ENCODE measurements around the gene IFNA6. TPM values are rescaled to one million over a fixed set of nuclear protein-coding genes. Genes with fewer than 3 reads are reported as not detected.
A peak's percentile ranks its signal among the peaks of the same experiment; 100 is the strongest.

Gene IFNA6
- total RNA-seq (not detected), polyA plus RNA-seq (not detected)

GRCh38 chr9:21350787-21351186 lies at the start of gene IFNA6:
TSS of gene IFNA6 (minus strand) at chr9:21350887. CDS start at chr9:21350887, 0 bp downstream.
- Mint-ChIP-seq H3K27ac (no peak within 1 kb of the TSS), H3K4me3 (no peak within 1 kb of the TSS), H3K27me3 (peaks cover 6 to 15% of the 10 kb centered on the region in 2 donors), H3K9me3 (peaks cover 0 to 9% (median 6%) of the 10 kb centered on the region in 8 donors), H3K4me1 (no peaks in the 10 kb centered on the region), H3K36me3 (peaks cover 0 to 4% of the 10 kb centered on the region in 2 donors)
- H3K4me1 ChIP-seq (ENCODE audit: insufficient read depth, low read length) = no peaks in the 10 kb centered on the region
- H3K4me3 ChIP-seq (ENCODE audit: low read length in 2 of 2) = no peak within 1 kb of the TSS
- no peaks in the 10 kb centered on the region for H3K9me3 ChIP-seq (ENCODE audit: control insufficient read depth in 1 of 2, low read length in 2 of 2)
- H3K36me3 ChIP-seq (ENCODE audit: insufficient read depth, low read length) = no peaks in the 10 kb centered on the region
- H3K27me3 ChIP-seq (ENCODE audit: insufficient read depth, low read length) = peaks cover 3% of the 10 kb centered on the region
- intact Hi-C loops (cut with micrococcal nuclease) = no loop called here
- H3K27ac ChIP-seq (ENCODE audit: low read depth, low read length) = no peak within 1 kb of the TSS
- ChIA-PET POLR2A (ENCODE audit: partially characterized antibody) (no interaction called here), CTCF (ENCODE audit: partially characterized antibody) (no interaction called here)
- no peak for DNase-seq

DNA sequence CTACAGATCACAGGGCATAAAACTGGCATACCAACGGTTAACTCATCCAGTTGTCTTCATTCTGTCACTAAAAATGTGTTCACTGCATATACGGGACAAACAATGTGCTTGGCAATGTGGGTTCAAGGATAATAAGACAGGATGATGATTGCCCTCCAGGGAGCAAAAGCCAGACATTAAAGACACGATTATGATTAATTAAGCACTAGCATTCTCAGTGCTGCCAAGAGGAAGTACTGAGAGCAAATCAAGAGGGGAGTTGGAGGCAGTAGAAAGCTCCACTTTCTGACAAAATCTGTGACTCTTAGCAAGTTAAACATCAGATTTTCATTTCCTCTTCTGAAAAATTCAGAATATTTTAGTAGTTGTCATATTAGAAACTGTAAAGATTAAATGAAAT lies 49.3 kb upstream of the IFNA6 start:
- Mint-ChIP-seq H3K36me3 (no peaks in the 10 kb centered on the region), H3K27me3 (peaks cover 47 to 50% of the 10 kb centered on the region in 2 donors), H3K27ac (no peak overlapping the region), H3K4me3 (no peak overlapping the region), H3K4me1 (peaks cover 10 to 22% (median 16%) of the 10 kb centered on the region in 4 donors), H3K9me3 (no peaks in the 10 kb centered on the region)
- no peaks in the 10 kb centered on the region for H3K9me3 ChIP-seq (ENCODE audit: control insufficient read depth in 1 of 2, low read length in 2 of 2)
- H3K27ac ChIP-seq (ENCODE audit: low read depth, low read length) = no peak overlapping the region
- CTCF ChIA-PET (ENCODE audit: partially characterized antibody) = interaction anchor here (0.7 to 2.6 kb wide), 3 partner anchors 71 to 774 kb away, joined by 3 to 18 read pairs (median 3); no protein-coding TSS in a partner anchor
- no peak overlapping the region for H3K4me3 ChIP-seq (ENCODE audit: low read length in 2 of 2)
- H3K27me3 ChIP-seq (ENCODE audit: insufficient read depth, low read length) = peaks cover 15% of the 10 kb centered on the region
- DNase-seq = no peak
- H3K4me1 ChIP-seq (ENCODE audit: insufficient read depth, low read length) = peaks cover 13% of the 10 kb centered on the region
- intact Hi-C loops (cut with micrococcal nuclease) = loop anchor here (5.0 kb wide), 2 partner anchors 163 to 203 kb away; no protein-coding TSS in a partner anchor
- no peaks in the 10 kb centered on the region for H3K36me3 ChIP-seq (ENCODE audit: insufficient read depth, low read length)
- POLR2A ChIA-PET (ENCODE audit: partially characterized antibody) = no interaction called here

GRCh38 chr9:21398955-21399489 lies 48.3 kb upstream of the IFNA6 start:
- no peaks in the 10 kb centered on the region for H3K9me3 Mint-ChIP-seq
- Histone ChIP-seq H3K4me3 (ENCODE audit: low read length in 2 of 2) (no peak overlapping the region), H3K4me1 (ENCODE audit: insufficient read depth, low read length) (peaks cover 13% of the 10 kb centered on the region), H3K36me3 (ENCODE audit: insufficient read depth, low read length) (no peaks in the 10 kb centered on the region), H3K27me3 (ENCODE audit: insufficient read depth, low read length) (peaks cover 15% of the 10 kb centered on the region), H3K9me3 (ENCODE audit: control insufficient read depth in 1 of 2, low read length in 2 of 2) (no peaks in the 10 kb centered on the region), H3K27ac (ENCODE audit: low read depth, low read length) (no peak overlapping the region)
- POLR2A ChIA-PET (ENCODE audit: partially characterized antibody) = no interaction called here
- CTCF ChIA-PET (ENCODE audit: partially characterized antibody) = interaction anchor here (0.7 to 2.6 kb wide), 13 partner anchors 9 to 775 kb away, joined by 3 to 30 read pairs (median 5); partner anchors contain the start of gene IFNA2
- no peak overlapping the region for H3K27ac Mint-ChIP-seq
- no peaks in the 10 kb centered on the region for H3K36me3 Mint-ChIP-seq
- intact Hi-C loops (cut with micrococcal nuclease) = loop anchor here (5.0 kb wide), 2 partner anchors 162 to 202 kb away; no protein-coding TSS in a partner anchor
- no peak for DNase-seq
- H3K4me3 Mint-ChIP-seq = no peak overlapping the region
- peaks cover 10 to 22% (median 16%) of the 10 kb centered on the region in 4 donors for H3K4me1 Mint-ChIP-seq
- peaks cover 46 to 48% of the 10 kb centered on the region in 2 donors for H3K27me3 Mint-ChIP-seq

DNA sequence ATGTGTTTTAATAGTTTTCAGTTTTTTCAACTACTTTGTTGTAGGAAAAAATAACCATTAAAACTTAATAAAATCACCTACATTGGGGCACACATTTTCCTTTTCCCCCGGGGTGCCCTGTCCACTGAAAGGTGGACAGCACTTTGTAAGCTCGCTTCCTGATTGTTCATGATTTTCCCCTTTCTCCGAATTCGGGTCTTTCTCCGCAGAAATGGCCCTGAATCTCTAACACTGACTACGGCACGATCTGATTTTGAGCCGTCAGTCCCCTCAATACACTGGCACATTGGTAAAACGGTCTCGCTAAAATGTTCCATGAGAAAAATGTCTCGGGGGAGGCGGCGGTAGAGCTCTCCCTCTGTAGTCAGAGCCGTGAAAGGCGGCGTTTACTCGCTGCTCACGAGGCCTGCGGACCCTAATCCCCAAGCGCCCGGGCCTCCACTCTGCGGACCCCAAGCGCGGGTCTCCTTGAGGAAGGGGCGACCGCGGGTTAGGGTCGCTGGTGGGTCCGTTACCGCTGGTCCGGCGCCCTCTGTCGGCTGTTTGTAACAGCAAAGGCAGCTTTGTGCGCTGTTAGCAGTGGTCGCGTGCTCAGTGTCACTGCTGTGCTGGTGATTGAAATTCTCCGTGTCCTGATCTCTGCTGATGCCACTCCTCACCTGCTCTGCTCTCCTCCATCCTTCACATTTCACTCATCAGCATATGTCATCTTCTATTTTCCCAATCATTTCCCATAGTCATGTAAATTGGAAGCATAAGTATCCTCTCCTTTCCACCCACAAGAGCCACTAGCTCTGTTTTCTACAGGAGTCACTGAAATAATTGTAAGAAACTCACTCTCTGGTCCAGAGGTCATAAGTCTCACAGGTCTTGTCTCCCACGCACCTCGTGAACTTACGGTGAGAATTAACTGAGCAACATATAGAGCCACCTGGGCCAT lies 45.4 kb upstream of the IFNA6 start:
- Histone ChIP-seq H3K4me1 (ENCODE audit: insufficient read depth, low read length) (peaks cover 4% of the 10 kb centered on the region), H3K27me3 (ENCODE audit: insufficient read depth, low read length) (peaks cover 14% of the 10 kb centered on the region), H3K4me3 (ENCODE audit: low read length in 2 of 2) (peak overlapping the region; percentile 19 to 41), H3K36me3 (ENCODE audit: insufficient read depth, low read length) (no peaks in the 10 kb centered on the region), H3K27ac (ENCODE audit: low read depth, low read length) (no peak overlapping the region), H3K9me3 (ENCODE audit: control insufficient read depth in 1 of 2, low read length in 2 of 2) (no peaks in the 10 kb centered on the region)
- H3K27ac Mint-ChIP-seq = peak overlapping the region in 2 of 7 donors; percentile 4 to 36
- H3K4me3 Mint-ChIP-seq = peak overlapping the region; percentile 61 to 88 (median 78)
- no peaks in the 10 kb centered on the region for H3K9me3 Mint-ChIP-seq
- ChIA-PET POLR2A (ENCODE audit: partially characterized antibody) (interaction anchor here (0.7 to 4.0 kb wide), 7 partner anchors 61 to 161 kb away, joined by 3 to 18 read pairs (median 7); partner anchors contain the start of gene KLHL9), CTCF (ENCODE audit: partially characterized antibody) (interaction anchor here (0.6 to 6.8 kb wide), 42 partner anchors 8 to 333 kb away, joined by 3 to 227 read pairs (median 5); partner anchors contain the start of genes IFNA2, IFNA5, IFNA8 and KLHL9)
- peak; percentile 50 to 60 (median 52) for DNase-seq
- no peaks in the 10 kb centered on the region for H3K36me3 Mint-ChIP-seq
- intact Hi-C loops (cut with micrococcal nuclease) = loop anchor here (1.0 to 5.0 kb wide), 5 partner anchors 70 to 242 kb away; no protein-coding TSS in a partner anchor
- peaks cover 5 to 13% (median 10%) of the 10 kb centered on the region in 4 donors for H3K4me1 Mint-ChIP-seq
- peaks cover 41 to 46% of the 10 kb centered on the region in 2 donors for H3K27me3 Mint-ChIP-seq

- no peaks in the 10 kb centered on the region for H3K36me3 ChIP-seq (ENCODE audit: insufficient read depth, low read length)
- H3K36me3 Mint-ChIP-seq = no peaks in the 10 kb centered on the region
- intact Hi-C loops (cut with micrococcal nuclease) = no loop called here
Measured at GRCh38 chr9:21392270-21392669, 41.6 kb upstream of the IFNA6 start.

GRCh38 chr9:21385131-21385670 lies 34.5 kb upstream of the IFNA6 start, which contains the start of gene IFNA2:
TSS of gene IFNA2 (minus strand) at chr9:21385398. CDS start at chr9:21385329, 69 bp downstream.
- Mint-ChIP-seq H3K36me3 (no peaks in the 10 kb centered on the region), H3K27me3 (peaks cover 22 to 30% of the 10 kb centered on the region in 2 donors), H3K27ac (peak within 1 kb of the TSS in 1 of 7 donors; percentile 19), H3K9me3 (no peaks in the 10 kb centered on the region), H3K4me1 (peaks cover 12 to 18% (median 12%) of the 10 kb centered on the region in 4 donors), H3K4me3 (no peak within 1 kb of the TSS)
- Histone ChIP-seq H3K4me3 (ENCODE audit: low read length in 2 of 2) (no peak within 1 kb of the TSS), H3K36me3 (ENCODE audit: insufficient read depth, low read length) (no peaks in the 10 kb centered on the region), H3K9me3 (ENCODE audit: control insufficient read depth in 1 of 2, low read length in 2 of 2) (no peaks in the 10 kb centered on the region), H3K4me1 (ENCODE audit: insufficient read depth, low read length) (peaks cover 8% of the 10 kb centered on the region), H3K27ac (ENCODE audit: low read depth, low read length) (no peak within 1 kb of the TSS), H3K27me3 (ENCODE audit: insufficient read depth, low read length) (peaks cover 16% of the 10 kb centered on the region)
- ChIA-PET CTCF (ENCODE audit: partially characterized antibody) (interaction anchor here (1.1 to 2.2 kb wide), 2 partner anchors 11 to 13 kb away, joined by 3 to 10 read pairs; no protein-coding TSS in a partner anchor), POLR2A (ENCODE audit: partially characterized antibody) (no interaction called here)
- DNase-seq = no peak
- intact Hi-C loops (cut with micrococcal nuclease) = no loop called here

More at GRCh38 chr9:21392270-21392669, 41.6 kb upstream of the IFNA6 start:
- H3K27ac Mint-ChIP-seq = no peak overlapping the region
- peaks cover 4% of the 10 kb centered on the region for H3K4me1 ChIP-seq (ENCODE audit: insufficient read depth, low read length)
- no peak overlapping the region for H3K27ac ChIP-seq (ENCODE audit: low read depth, low read length)
- no peak overlapping the region for H3K4me3 ChIP-seq (ENCODE audit: low read length in 2 of 2)
- H3K4me1 Mint-ChIP-seq = peaks cover 5 to 13% (median 8%) of the 10 kb centered on the region in 4 donors
- H3K9me3 Mint-ChIP-seq = no peaks in the 10 kb centered on the region
- DNase-seq = peak in 3 of 5 donors; percentile 9 to 40 (median 12)
- peaks cover 20% of the 10 kb centered on the region for H3K27me3 ChIP-seq (ENCODE audit: insufficient read depth, low read length)
- H3K9me3 ChIP-seq (ENCODE audit: control insufficient read depth in 1 of 2, low read length in 2 of 2) = no peaks in the 10 kb centered on the region
- POLR2A ChIA-PET (ENCODE audit: partially characterized antibody) = no interaction called here
- CTCF ChIA-PET (ENCODE audit: partially characterized antibody) = interaction anchor here (1.1 to 6.8 kb wide), 5 partner anchors 53 to 238 kb away, joined by 3 to 227 read pairs (median 5); no protein-coding TSS in a partner anchor
- H3K27me3 Mint-ChIP-seq = peaks cover 32 to 40% of the 10 kb centered on the region in 2 donors
- no peak overlapping the region for H3K4me3 Mint-ChIP-seq

All from CD4-positive, alpha-beta memory T cell (primary cell).